ENCODE measurements around the gene RTN4R. TPM values are rescaled to one million over a fixed set of nuclear protein-coding genes. Genes with fewer than 3 reads are reported as not detected.
"Not testable (repeated sequence)": the region's sequence is repeated elsewhere in the genome, so short reads cannot be mapped to it uniquely, and the experiment has no call there.

Gene RTN4R
- total and polyA plus RNA-seq, 9 of the 15 experiments (the other 6 are each of a cell fraction or from before 2014, with no cell fraction given), result 0.04 to 2.8 (median 1.4) TPM; not detected in 3

DNA sequence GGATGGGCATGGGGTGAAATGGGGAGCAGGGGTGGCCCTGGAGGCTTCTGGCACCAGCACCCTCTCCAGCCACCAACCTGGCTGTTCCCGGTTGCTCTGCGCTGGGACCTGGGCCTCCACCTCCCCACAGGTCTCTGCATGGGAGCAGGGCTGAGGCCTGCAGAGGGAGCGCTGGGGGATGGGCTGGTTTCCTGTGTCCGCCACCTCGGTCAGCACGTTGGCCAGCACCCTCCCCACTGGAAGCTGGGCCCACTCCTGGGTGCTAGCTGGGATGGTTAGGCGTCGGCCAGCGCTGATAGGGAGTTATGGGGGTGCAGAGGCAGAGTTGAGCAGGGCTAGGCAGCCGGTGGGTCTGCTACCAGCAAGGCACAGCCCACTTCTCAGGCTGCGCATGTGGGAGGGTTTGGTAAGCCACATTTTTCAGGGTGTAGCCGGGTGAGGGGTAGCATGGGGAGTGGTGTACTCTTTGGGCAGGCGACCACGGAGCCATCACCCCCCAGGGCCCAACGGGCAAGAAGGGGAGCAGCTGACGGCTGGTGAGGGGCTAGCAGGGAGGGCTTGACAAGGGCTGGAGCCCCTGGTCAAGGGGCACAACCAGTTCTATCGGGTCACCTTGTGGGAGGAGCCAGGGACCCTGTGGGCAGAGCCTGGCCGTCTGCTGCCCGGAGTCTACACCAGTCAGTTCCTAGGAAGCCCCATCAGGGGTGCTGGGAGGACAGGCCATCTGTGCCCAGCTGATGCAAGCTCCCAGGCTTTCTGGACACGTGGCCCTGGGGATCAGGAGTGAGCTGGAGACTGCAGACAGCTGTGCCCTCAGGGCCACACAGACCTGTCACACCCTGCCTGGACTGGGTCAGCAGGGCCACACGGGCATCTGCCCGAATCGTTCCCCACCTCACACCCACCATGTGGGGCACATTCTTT is 2.3 kb upstream of the RTN4R start:
- DNase-seq (ENCODE audit: extremely low read depth in 1 of 4, low spot score in 3 of 4), result peak; percentile 66 to 88 (median 77)
- H3K4me3 ChIP-seq; H3K4me2 ChIP-seq (ENCODE audit: insufficient read depth, low read length); H3K79me2 ChIP-seq (ENCODE audit: control insufficient read depth, insufficient read depth, low read length); in situ Hi-C loops (cut with MboI); intact Hi-C loops (cut with micrococcal nuclease); H3K9me1 ChIP-seq (ENCODE audit: control insufficient read depth, insufficient read depth, low read length); H3K9me3 ChIP-seq (replicated peaks; ENCODE audit: control insufficient read depth, insufficient read depth, low read depth, low read length); BruUV-seq (replicated peaks); H3K27ac ChIP-seq (ENCODE audit: extremely low read depth, low read depth, low read length); H3K36me3 ChIP-seq (ENCODE audit: control insufficient read depth, insufficient read depth, low read length); H2AFZ ChIP-seq (ENCODE audit: low read depth, low read length); CTCF ChIA-PET (ENCODE audit: low intra/inter-chr PET ratio): not testable (repeated sequence)
- peak; percentile 29 for FAIRE-seq
- Histone ChIP-seq H3K9ac (ENCODE audit: insufficient read depth in 1 of 2, low read depth in 2 of 2, low read length in 2 of 2) (peak overlapping the region in 1 of 2 experiments; percentile 49; a peak in 2 of 4 replicates), H3K27me3 (ENCODE audit: control insufficient read depth in 2 of 2, insufficient read depth in 2 of 2, low read length in 2 of 2) (peaks cover 17 to 63% of the 10 kb centered on the region in 2 experiments; a peak in 4 of 5 replicates), H3K4me1 (replicated peaks in 1 of 2; ENCODE audit: control insufficient read depth in 2 of 2, insufficient read depth in 2 of 2, low read length in 2 of 2) (peaks cover 4 to 62% of the 10 kb centered on the region in 2 experiments; a peak in 4 of 5 replicates), H4K20me1 (replicated peaks; ENCODE audit: control insufficient read depth, insufficient read depth, low read length) (peaks cover 48% of the 10 kb centered on the region)
- peak; percentile 42 for ATAC-seq
- WGBS (ENCODE audit: insufficient coverage, low coverage, missing lambda C conversion rate), result 3% methylated on average over 23 of the region's 23 CpGs
- POLR2A ChIA-PET, result interaction anchor here (0.5 to 1.3 kb wide), 8 partner anchors 11 to 296 kb away, joined by 3 to 9 read pairs (median 3); no protein-coding TSS in a partner anchor
- TF ChIP-seq HDAC1 (IDR thresholded peaks at IDR 0.05), result peak in 1 of 2 experiments; percentile 40; a peak in 1 of 4 replicates
- TF ChIP-seq, protein P1, sequence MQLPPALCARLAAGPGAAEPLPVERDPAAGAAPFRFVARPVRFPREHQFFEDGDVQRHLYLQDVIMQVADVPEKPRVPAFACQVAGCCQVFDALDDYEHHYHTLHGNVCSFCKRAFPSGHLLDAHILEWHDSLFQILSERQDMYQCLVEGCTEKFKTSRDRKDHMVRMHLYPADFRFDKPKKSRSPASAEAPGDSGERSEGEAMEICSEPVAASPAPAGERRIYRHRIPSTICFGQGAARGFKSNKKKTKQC (CRISPR knock-in tag; IDR thresholded peaks at IDR 0.05), result 0 out of 2 replicates have a peak, but pooled peaks have one; percentile 73
- TF ChIP-seq, protein P2, sequence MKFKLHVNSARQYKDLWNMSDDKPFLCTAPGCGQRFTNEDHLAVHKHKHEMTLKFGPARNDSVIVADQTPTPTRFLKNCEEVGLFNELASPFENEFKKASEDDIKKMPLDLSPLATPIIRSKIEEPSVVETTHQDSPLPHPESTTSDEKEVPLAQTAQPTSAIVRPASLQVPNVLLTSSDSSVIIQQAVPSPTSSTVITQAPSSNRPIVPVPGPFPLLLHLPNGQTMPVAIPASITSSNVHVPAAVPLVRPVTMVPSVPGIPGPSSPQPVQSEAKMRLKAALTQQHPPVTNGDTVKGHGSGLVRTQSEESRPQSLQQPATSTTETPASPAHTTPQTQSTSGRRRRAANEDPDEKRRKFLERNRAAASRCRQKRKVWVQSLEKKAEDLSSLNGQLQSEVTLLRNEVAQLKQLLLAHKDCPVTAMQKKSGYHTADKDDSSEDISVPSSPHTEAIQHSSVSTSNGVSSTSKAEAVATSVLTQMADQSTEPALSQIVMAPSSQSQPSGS (CRISPR knock-in tag; IDR thresholded peaks at IDR 0.05), result 0 out of 2 replicates have a peak, but pooled peaks have one; percentile 23
- TF ChIP-seq EHMT2 (IDR thresholded peaks at IDR 0.05), result peak; percentile 95
- TF ChIP-seq PHB (CRISPR knock-in tag; IDR thresholded peaks at IDR 0.05), result peak; percentile 51; the same call in 1 of the 2 replicates
- TF ChIP-seq, protein P3, sequence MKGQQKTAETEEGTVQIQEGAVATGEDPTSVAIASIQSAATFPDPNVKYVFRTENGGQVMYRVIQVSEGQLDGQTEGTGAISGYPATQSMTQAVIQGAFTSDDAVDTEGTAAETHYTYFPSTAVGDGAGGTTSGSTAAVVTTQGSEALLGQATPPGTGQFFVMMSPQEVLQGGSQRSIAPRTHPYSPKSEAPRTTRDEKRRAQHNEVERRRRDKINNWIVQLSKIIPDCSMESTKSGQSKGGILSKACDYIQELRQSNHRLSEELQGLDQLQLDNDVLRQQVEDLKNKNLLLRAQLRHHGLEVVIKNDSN (CRISPR knock-in tag; IDR thresholded peaks at IDR 0.05), result peak; percentile 42
- TF ChIP-seq TEAD1 (CRISPR knock-in tag; IDR thresholded peaks at IDR 0.05), result 0 out of 4 replicates have a peak, but pooled peaks of 1 of the 2 experiments have one; percentile 34
- TF ChIP-seq KLF1 (tag; IDR thresholded peaks at IDR 0.05), result 0 out of 2 replicates have a peak, but pooled peaks have one; percentile 27
- TF ChIP-seq, protein P4, sequence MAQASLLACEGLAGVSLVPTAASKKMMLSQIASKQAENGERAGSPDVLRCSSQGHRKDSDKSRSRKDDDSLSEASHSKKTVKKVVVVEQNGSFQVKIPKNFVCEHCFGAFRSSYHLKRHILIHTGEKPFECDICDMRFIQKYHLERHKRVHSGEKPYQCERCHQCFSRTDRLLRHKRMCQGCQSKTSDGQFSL (CRISPR knock-in tag; IDR thresholded peaks at IDR 0.05), result peak; percentile 86
- TF ChIP-seq, protein P4 (tag; IDR thresholded peaks at IDR 0.05), result not testable (repeated sequence)

Measured in K562 (cell line).